ENCODE measurements around the gene CAPRIN2. TPM values are rescaled to one million over a fixed set of nuclear protein-coding genes. Genes with fewer than 3 reads are reported as not detected.

CAPRIN2 gene
- total RNA-seq, 6 experiments from 2014 or later, result 5.7 to 11.5 (median 8.5) TPM

DNA sequence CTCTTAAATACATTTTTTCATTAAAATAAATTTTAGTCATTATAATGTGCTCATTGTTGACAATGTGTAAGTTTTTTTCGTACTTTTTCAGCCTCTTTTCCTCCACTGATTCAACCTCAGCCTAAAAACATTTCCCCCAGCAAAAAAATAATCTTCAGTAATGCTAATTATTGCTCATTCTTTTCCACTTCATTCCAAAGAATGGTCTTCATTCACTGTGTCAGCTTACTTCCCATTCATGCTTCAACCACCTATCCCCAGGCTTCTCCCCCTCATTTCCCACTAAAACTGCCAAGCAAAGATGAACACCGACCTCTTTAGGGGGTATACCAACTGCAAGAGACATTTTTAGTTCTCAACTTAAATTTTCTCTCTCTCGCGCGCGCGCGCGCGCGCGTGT lies 56.4 kb downstream of the CAPRIN2 start:
- no peaks in the 10 kb centered on the region for H3K36me3 ChIP-seq
- DNase-seq (no peak), ATAC-seq (no peak)
- no peaks in the 10 kb centered on the region for H3K9me3 ChIP-seq
- intact Hi-C loops (cut with DNase I), result no loop called here
- H3K27ac ChIP-seq, result no peak overlapping the region
- 84% methylated on average over 10 of the region's 12 CpGs for WGBS (ENCODE audit: insufficient coverage, low coverage, low lambda C conversion rate, missing lambda C conversion rate)
- H3K4me3 ChIP-seq, result no peak overlapping the region
- TF ChIP-seq POLR2A (IDR thresholded peaks at IDR 0.05) (no peak), CTCF (IDR thresholded peaks at IDR 0.05) (no peak)
- H3K27me3 ChIP-seq, result no peaks in the 10 kb centered on the region
- H3K4me1 ChIP-seq, result peaks cover 0 to 11% (median 2%) of the 10 kb centered on the region in 4 donors

DNA sequence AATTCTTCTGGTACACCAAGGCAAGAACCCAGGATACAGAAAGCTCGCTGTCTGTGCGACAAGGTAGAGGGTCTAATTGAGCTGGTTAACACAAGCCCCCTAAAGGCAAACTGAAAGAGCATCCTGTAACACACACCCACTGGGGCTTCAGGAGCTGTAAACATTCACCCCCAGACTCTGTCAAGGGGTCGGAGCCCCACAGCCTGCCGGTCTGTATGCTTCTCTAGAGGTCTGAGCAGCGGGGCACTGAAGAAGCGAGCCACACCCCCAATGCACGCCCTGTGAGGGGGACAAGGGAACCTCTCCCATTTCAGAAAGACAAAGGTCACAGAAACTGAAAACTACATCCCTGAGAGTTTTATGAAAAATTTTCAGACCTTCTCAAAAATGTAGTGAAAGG lies 57.8 kb downstream of the CAPRIN2 start:
- Histone ChIP-seq H3K9me3 (no peaks in the 10 kb centered on the region), H3K4me3 (no peak overlapping the region), H3K4me1 (peaks cover 0 to 12% (median 2%) of the 10 kb centered on the region in 4 donors), H3K27me3 (no peaks in the 10 kb centered on the region), H3K27ac (no peak overlapping the region), H3K36me3 (no peaks in the 10 kb centered on the region)
- intact Hi-C loops (cut with DNase I), result no loop called here
- ATAC-seq (no peak), DNase-seq (no peak)
- TF ChIP-seq POLR2A (IDR thresholded peaks at IDR 0.05) (no peak), CTCF (IDR thresholded peaks at IDR 0.05) (no peak)
- no CpG with 5 or more reads among the region's 7 CpGs for WGBS (ENCODE audit: insufficient coverage, low coverage, low lambda C conversion rate, missing lambda C conversion rate)

DNA sequence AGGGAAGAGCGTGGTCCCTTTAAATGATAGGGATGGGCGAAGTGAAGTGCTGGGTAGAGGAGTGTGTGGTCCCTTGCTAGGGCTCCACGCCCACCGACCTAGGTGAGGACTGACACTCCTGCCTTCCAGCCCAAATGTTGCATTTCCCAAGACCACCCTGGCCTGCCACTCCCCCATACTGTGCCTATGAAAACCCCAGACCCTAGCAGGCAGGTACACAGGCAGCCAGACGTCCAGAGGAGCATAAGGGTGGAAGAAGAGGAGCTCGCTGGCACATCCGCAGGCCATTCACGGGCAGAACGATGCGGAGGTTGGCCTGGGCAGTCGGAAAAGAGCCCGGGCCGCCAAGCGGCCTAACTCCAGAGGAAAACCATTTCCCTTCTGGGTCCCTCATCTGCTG lies 58.3 kb downstream of the CAPRIN2 start:
- H3K4me1 ChIP-seq, result peaks cover 0 to 12% (median 2%) of the 10 kb centered on the region in 4 donors
- DNase-seq (no peak), ATAC-seq (no peak)
- no peak overlapping the region for H3K27ac ChIP-seq
- H3K27me3 ChIP-seq, result no peaks in the 10 kb centered on the region
- no peaks in the 10 kb centered on the region for H3K36me3 ChIP-seq
- no peak for TF ChIP-seq POLR2A (IDR thresholded peaks at IDR 0.05)
- TF ChIP-seq CTCF (IDR thresholded peaks at IDR 0.05), result no peak
- intact Hi-C loops (cut with DNase I), result no loop called here
- H3K9me3 ChIP-seq, result no peaks in the 10 kb centered on the region
- 74% methylated on average over 3 of the region's 14 CpGs for WGBS (ENCODE audit: insufficient coverage, low coverage, low lambda C conversion rate, missing lambda C conversion rate)
- peak overlapping the region in 2 of 3 donors; percentile 94 to 98 for H3K4me3 ChIP-seq

DNA sequence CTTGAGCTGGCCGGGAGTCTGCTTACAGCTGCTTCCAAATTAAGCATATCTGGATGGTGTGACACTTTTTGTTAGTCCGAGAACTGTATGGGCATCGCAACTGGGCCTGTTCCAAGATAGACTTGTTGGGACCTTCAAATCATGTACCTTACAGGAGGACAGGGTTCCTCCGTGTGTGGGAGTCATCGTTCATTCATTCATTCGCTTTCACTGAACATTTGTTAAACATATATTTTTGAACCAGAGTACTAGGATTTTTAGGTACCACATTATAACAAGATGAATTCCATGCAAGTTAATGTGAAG lies 58.7 kb downstream of the CAPRIN2 start:
- H3K4me1 ChIP-seq, result peaks cover 0 to 12% (median 2%) of the 10 kb centered on the region in 4 donors
- TF ChIP-seq CTCF (IDR thresholded peaks at IDR 0.05) (no peak), POLR2A (IDR thresholded peaks at IDR 0.05) (no peak)
- peak overlapping the region; percentile 89 to 98 (median 94) for H3K4me3 ChIP-seq
- no peaks in the 10 kb centered on the region for H3K36me3 ChIP-seq
- no peaks in the 10 kb centered on the region for H3K27me3 ChIP-seq
- no peaks in the 10 kb centered on the region for H3K9me3 ChIP-seq
- intact Hi-C loops (cut with DNase I), result no loop called here
- WGBS (ENCODE audit: insufficient coverage, low coverage, low lambda C conversion rate, missing lambda C conversion rate), result 9% methylated on average over 6 of the region's 6 CpGs
- peak overlapping the region; percentile 38 to 71 (median 66) for H3K27ac ChIP-seq
- ATAC-seq (no peak), DNase-seq (no peak)
